Measurements from ENCODE around the gene MRPS2. TPM values are rescaled to one million over a fixed set of nuclear protein-coding genes. Genes with fewer than 3 reads are reported as not detected.

The MRPS2 gene
- total RNA-seq, 1 experiment from 2014 or later, result 121 TPM

DNA sequence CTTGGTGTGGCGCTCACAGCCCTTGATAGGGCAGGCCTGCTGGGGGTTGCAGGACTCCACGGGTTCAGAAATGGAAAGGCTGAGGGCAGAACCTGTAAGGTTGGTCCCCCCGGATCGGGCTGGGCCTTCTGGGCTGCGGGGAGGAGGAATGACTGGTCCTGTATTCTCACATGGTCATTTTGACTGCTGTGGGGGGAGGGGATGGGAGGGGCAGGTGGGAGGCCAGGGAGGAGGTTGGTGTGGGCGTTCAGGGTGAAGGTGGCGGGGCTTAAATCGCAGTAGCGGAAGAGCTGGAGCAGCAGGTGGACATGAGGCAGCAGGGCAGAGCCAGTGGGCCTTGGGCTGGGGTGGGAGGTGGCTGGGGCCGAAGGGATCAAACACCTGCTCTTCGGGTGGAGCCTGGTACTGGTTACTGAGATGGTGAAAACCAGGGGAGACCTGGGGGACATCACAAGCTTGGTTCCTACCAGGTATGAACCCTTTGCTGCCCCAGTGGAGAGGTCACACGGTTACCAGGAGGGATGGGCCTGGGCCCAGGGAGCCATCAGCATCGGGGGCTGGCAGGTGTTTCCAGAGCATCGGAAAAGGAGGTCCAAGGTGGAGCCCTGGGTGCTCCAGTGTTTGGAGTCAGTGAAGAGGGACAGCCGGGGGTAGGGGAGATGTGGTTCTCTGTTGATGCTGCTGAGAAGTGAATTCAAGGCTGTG is 1.8 kb downstream of the MRPS2 start:
- DNase-seq, result peak; percentile 41
- Histone ChIP-seq H3K36me3 (replicated peaks; ENCODE audit: control insufficient read depth, insufficient read depth, low read length) (peaks cover 18% of the 10 kb centered on the region), H3K4me3 (ENCODE audit: insufficient read depth, low read depth, low read length) (no peak overlapping the region), H3K27me3 (ENCODE audit: control insufficient read depth, insufficient read depth, low read length) (no peaks in the 10 kb centered on the region; the same call in 1 of the 2 replicates)

DNA sequence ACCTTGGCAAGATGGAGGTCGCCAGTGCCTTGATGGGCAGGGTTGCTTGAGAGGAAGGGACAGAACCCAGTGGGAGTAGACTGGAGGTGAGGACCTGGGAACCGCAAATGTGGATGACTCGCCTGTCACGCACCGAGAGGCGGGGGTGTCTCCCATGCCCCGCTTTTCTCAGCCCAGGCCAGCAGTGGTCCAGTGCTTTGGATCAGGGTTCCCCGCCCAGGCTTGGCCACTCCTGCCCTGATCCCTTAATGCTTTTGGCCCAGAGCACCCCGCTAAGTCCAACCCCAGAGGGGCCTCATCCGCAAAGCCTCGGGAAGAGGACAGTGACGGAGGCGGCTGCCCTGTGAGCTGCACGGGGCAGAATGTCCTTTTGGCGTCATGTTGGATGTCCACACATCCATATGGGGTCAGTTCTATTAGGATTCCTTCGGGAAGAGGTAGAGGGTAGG is 2.4 kb downstream of the MRPS2 start:
- Histone ChIP-seq H3K36me3 (replicated peaks; ENCODE audit: control insufficient read depth, insufficient read depth, low read length) (peaks cover 18% of the 10 kb centered on the region), H3K4me3 (ENCODE audit: insufficient read depth, low read depth, low read length) (no peak overlapping the region), H3K27me3 (ENCODE audit: control insufficient read depth, insufficient read depth, low read length) (no peaks in the 10 kb centered on the region; the same call in 1 of the 2 replicates)
- DNase-seq, result peak; percentile 20

DNA sequence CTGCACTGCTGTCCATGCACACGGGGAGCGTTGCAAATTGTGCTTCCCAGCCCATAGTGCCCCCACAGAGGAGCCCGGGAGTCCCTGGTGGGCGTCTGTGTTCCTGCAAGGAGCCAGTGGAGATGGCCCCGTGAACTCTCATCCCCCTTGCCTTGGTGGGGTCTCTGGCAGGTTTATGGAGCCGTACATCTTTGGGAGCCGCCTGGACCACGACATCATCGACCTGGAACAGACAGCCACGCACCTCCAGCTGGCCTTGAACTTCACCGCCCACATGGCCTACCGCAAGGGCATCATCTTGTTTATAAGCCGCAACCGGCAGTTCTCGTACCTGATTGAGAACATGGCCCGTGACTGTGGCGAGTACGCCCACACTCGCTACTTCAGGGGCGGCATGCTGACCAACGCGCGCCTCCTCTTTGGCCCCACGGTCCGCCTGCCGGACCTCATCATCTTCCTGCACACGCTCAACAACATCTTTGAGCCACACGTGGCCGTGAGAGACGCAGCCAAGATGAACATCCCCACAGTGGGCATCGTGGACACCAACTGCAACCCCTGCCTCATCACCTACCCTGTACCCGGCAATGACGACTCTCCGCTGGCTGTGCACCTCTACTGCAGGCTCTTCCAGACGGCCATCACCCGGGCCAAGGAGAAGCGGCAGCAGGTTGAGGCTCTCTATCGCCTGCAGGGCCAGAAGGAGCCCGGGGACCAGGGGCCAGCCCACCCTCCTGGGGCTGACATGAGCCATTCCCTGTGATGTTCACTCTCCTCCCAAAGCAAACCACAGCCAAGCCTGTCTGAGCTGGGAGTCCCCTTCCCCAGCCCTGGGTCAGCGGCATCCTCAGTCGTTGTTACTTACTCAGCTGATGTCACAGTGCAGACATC is 3.1 kb downstream of the MRPS2 start:
- Histone ChIP-seq H3K36me3 (replicated peaks; ENCODE audit: control insufficient read depth, insufficient read depth, low read length) (peaks cover 18% of the 10 kb centered on the region), H3K4me3 (ENCODE audit: insufficient read depth, low read depth, low read length) (no peak overlapping the region), H3K27me3 (ENCODE audit: control insufficient read depth, insufficient read depth, low read length) (no peaks in the 10 kb centered on the region; the same call in 1 of the 2 replicates)
- DNase-seq, result peak; percentile 43

DNA sequence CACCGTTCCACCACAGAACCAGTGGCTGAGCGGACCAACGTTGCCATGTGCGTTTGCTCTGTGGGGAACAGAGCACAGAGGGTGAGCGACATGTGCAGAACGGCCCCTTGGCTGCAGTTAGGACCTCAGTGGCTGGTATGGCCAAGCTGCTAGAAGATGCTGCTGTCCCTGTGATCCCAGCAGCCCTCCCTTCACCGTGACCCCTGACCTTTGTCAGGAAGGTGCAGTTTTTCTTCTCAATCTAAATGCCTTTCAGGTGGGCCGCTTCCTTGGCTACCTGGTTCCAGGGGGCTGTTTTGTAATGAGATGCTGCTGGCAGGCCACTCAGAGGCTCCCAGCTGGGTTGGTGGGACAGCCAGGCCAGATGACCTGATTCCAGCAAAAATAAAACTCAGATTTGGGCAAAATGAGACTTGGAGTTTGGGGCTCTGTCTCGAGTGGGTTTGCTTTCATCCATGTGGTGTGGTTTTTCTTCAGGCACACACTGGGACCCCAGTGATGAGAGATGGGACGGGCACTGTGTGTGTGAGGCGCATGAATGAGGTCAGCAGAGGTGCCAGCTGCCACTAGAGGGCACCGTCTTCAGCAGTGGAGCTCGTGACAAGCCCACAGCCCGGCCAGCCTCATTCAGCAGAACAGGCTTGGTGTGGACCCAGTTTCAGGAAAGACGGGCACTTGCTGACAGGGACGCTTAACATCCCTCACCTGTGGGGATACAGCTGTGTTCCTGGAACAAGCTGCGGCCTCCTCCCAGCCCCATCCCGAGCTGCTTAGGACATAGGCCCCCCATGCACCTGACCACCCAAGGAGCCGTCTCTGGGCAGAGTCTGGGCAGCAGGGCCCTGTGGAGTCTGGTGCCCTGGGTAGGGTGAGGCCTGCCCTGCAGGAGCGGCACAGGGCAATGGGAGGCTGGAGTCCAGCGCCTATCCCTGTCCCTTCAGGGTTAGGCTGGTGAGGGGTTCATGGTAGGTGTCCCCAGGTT is 4.1 kb downstream of the MRPS2 start:
- peak; percentile 91 for DNase-seq
- H3K27me3 ChIP-seq (ENCODE audit: control insufficient read depth, insufficient read depth, low read length), result no peaks in the 10 kb centered on the region
- H3K36me3 ChIP-seq (replicated peaks; ENCODE audit: control insufficient read depth, insufficient read depth, low read length), result peaks cover 18% of the 10 kb centered on the region
- no peak overlapping the region for H3K4me3 ChIP-seq (ENCODE audit: insufficient read depth, low read depth, low read length)

DNA sequence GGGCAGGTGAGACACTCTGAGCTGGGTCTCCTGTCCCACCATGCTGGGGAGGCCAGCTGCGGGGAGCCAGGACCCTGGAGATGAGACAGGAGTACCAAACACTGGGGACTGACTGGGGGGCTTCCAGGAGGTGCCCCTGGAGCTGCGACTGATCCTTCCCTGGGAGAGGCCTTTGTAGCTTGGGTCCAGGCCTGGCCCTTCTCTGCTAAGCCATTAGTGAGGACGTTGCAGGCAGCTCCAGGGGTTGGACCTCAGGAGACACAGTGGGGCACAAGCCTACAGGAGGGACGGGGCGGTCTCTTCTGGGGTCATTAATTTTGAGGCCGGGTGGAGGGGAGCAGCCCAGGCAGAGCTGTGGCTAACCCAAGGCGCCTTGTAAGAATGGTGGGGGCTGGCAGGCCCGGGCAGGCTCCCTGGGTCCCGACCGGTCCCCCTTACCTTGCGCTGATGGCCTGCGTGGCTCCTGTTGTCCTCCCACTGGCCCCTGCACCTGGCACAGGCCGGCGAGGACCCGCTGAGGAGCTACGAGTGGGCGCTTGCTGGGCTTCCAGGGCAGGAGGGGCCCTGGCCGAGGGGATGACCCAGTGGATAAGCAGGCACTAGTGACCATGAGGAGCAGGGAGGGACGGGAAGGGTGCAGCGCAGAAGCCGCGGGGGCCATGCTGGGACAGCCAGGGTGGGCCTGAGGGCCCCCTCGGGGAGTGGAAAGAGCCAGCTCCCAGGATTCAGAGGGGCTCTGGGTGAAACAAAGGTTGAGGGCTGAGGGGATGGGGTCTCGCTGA is 5.1 kb downstream of the MRPS2 start:
- Histone ChIP-seq H3K4me3 (ENCODE audit: insufficient read depth, low read depth, low read length) (no peak overlapping the region), H3K27me3 (ENCODE audit: control insufficient read depth, insufficient read depth, low read length) (no peaks in the 10 kb centered on the region), H3K36me3 (replicated peaks; ENCODE audit: control insufficient read depth, insufficient read depth, low read length) (peaks cover 18% of the 10 kb centered on the region)
- no peak for DNase-seq

DNA sequence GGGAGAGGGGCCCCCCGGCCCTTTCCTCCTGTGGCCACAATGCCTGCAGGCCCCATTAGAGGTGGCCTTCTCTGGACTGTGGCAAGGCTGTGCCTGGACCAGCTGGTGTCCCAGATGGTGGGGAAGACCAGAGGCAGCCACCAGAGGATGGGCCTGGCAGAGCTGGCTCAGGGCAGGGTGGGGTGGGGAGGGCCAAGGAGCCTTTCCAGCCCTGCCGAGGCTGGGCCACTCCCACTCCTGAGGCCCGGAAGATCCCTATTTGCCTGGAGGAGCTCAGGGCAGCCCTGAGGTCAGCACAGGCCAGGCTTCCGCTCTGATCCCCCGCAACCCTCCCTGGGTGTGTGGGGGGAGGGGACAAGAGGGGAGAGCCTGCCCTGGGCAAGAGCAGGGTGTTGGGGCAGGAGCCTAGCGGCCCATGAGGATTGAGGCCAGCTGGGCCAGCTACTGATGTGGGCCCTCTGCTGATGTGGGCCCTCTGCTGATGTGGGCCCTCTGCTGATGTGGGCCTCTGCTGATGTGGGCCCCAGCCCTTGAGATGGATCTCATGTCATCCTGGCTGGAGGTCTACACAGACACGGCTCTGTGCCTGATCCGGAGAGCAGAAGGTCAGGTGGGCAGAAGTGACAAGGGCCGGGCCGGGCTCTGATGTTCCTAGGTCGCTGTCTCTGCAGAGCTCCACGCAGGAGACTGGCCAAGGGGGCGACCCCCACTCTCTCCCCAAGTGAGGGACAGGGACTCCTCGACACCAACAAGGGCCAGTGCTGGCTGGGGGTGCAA is 6.0 kb downstream of the MRPS2 start:
- no peaks in the 10 kb centered on the region for H3K27me3 ChIP-seq (ENCODE audit: control insufficient read depth, insufficient read depth, low read length)
- no peak overlapping the region for H3K4me3 ChIP-seq (ENCODE audit: insufficient read depth, low read depth, low read length)
- peak; percentile 87 for DNase-seq

DNA sequence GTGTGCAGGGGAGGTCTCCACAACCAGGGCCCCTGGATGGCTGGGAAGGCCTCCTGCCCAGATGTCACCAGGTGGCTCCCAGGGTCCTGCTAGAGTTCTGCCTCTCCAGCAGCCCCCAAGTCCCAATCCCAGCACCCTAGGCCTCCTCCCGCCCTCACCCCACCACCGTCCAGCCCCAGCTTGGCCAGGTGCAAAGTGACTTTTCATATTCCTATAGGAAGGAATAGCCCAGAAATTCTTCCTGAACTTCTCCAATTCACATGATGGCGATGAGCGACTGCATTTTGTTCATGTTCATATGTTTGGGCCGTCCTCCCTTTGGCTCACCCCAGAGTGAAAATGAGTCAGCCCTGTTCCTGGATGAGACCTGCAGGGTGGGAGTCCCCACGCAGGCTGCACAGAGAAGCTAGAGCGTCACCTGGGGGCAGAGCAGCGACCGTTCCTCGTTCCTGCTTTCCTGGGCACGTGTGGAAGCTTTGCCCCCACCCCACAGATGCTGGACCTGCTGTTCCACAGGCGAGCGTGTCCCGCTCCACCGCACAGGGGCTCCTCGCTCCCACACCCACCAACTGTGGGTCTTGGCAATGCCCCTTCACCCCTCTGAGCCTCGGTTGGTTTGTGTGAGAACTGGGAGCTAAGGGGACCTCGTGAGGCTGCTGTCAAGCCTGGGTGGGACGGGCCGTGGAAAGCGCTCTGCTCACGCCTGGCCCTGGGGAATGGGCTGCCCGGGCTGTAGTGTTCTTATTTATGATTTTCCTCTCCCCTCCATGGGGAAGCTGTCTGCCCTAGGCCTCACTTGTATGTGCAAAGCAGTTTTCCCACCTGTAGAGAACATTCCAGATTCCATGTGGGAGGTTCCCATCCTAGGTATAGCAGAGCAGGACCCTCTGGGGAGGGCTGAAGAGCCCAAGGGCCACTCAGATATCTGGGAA is 6.9 kb downstream of the MRPS2 start:
- no peak for DNase-seq
- Histone ChIP-seq H3K4me3 (ENCODE audit: insufficient read depth, low read depth, low read length) (no peak overlapping the region), H3K27me3 (ENCODE audit: control insufficient read depth, insufficient read depth, low read length) (no peaks in the 10 kb centered on the region), H3K36me3 (replicated peaks; ENCODE audit: control insufficient read depth, insufficient read depth, low read length) (peaks cover 12% of the 10 kb centered on the region)

More for the DNA sequence above, 6.0 kb downstream of the MRPS2 start:
- H3K36me3 ChIP-seq (replicated peaks; ENCODE audit: control insufficient read depth, insufficient read depth, low read length), result peaks cover 18% of the 10 kb centered on the region

DNA sequence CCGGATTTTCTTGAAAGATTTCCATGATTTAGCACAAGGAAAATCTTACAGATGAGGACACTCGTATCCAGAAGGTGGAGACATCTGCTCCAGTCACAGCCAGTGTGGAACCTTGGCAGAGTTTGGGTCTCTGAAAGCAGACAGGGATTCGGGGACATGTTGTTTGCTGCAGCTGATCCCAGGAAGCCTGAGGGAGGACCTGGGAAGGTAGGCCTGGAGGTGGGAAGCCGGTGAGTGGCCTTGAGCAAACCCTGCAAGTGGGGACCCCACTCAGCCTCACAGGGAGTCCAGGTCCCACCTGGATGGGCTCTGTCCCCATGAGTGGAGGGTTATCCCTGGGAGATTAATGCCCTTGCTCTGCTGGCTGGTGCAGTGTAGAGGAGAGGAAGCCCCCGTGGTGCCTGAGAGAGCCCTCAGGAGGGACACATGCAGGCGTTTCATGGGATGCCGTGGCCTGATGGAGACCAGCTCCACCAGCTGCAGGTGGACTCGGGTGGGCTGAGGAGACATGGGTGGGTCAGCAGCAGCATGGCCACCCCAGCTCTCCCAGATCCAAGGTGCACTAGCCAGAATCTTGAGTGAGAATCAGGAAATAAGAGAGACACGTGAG is 7.8 kb downstream of the MRPS2 start:
- DNase-seq, result no peak
- no peaks in the 10 kb centered on the region for H3K27me3 ChIP-seq (ENCODE audit: control insufficient read depth, insufficient read depth, low read length)

DNA sequence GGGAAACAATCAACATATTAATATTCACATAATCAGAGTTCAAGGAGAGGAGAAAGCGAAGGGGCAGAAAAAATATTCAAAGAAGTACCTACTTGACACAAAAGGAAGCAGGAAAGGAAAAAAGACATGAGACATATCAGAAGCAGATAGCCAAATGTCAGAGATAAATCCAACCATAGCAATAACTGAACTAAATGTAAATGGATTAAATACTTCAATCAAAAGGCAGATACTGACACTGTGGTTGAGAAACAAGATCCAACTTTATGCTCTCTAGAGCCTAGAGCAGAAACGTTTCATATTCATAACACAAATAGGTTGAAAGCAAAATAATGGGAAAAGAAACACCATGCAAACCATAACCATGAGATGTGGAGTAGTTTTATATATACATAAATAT is 9.0 kb downstream of the MRPS2 start:
- no peak overlapping the region for H3K4me3 ChIP-seq (ENCODE audit: insufficient read depth, low read depth, low read length)
- H3K36me3 ChIP-seq (replicated peaks; ENCODE audit: control insufficient read depth, insufficient read depth, low read length), result peaks cover 1% of the 10 kb centered on the region; the same call in 1 of the 2 replicates
- H3K27me3 ChIP-seq (ENCODE audit: control insufficient read depth, insufficient read depth, low read length), result no peaks in the 10 kb centered on the region
- no peak for DNase-seq

More for the DNA sequence above, 7.8 kb downstream of the MRPS2 start:
- Histone ChIP-seq H3K36me3 (replicated peaks; ENCODE audit: control insufficient read depth, insufficient read depth, low read length) (peaks cover 6% of the 10 kb centered on the region), H3K4me3 (ENCODE audit: insufficient read depth, low read depth, low read length) (no peak overlapping the region)

DNA sequence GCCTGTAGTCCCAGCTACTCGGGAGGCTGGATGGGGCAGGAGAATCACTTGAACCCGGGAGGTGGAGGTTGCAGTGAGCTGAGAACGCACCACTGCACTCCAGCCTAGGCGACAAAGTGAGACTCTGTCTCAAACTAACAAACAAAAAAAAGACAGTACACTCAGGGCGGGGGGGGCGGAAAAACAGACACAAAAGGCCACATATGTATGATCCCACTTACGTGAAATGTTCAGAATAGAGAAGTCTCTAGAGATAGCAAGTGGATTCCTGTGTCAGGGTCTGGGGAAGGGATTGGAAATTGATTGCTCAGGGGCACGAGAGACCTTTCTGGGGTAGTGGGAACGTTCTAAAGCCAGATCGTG is 11.7 kb downstream of the MRPS2 start:
- no peaks in the 10 kb centered on the region for H3K36me3 ChIP-seq (replicated peaks; ENCODE audit: control insufficient read depth, insufficient read depth, low read length)
- H3K27me3 ChIP-seq (ENCODE audit: control insufficient read depth, insufficient read depth, low read length), result no peaks in the 10 kb centered on the region
- no peak for DNase-seq
- H3K4me3 ChIP-seq (ENCODE audit: insufficient read depth, low read depth, low read length), result no peak overlapping the region

DNA sequence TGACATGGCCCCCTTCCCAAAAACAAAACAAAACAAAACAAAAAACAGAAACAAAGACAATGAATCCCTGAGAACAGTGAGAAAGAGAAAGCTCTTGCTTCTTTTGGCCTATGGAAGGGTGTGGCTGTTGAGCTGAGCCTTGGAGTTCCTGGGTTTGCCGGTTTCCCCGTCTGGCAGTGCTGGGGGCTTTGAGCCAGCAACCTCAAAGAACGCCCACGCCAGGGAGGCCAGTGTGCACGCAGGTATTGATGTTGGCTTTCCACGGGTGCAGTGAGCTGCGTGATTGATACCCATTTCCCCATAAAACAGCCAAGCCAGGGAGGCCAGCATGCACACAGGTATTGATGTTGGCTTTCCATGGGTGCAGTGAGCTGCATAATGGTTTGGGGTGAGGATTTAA is 12.4 kb downstream of the MRPS2 start:
- Histone ChIP-seq H3K4me3 (ENCODE audit: insufficient read depth, low read depth, low read length) (no peak overlapping the region), H3K27me3 (ENCODE audit: control insufficient read depth, insufficient read depth, low read length) (no peaks in the 10 kb centered on the region), H3K36me3 (replicated peaks; ENCODE audit: control insufficient read depth, insufficient read depth, low read length) (no peaks in the 10 kb centered on the region)
- DNase-seq, result no peak

DNA sequence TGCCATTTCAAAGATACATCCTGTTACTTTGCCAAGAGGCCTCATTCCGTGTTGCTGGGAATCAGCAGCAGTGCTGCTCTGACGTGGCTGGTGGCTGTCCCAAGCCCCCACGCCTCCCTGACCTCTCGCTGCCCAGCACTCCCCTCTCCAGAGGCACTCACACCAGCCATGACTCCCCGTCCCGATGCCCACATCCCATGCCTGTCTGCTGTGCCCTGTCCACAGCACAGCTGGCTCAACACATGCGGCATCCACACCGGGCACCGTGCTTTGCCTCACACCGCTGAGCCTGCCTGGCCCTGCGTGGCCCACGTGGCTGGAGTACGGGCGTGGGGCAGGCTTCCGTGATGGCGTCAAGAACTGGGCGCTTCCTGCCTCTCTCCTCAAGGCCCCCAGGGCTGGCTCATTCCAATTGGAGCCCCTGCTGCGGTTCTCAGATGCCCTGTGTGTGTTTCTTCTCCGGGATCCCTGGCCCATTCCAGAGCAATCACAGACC is 12.9 kb downstream of the MRPS2 start:
- Histone ChIP-seq H3K27me3 (ENCODE audit: control insufficient read depth, insufficient read depth, low read length) (no peaks in the 10 kb centered on the region), H3K4me3 (ENCODE audit: insufficient read depth, low read depth, low read length) (no peak overlapping the region), H3K36me3 (replicated peaks; ENCODE audit: control insufficient read depth, insufficient read depth, low read length) (no peaks in the 10 kb centered on the region)
- peak; percentile 52 for DNase-seq

Measured in H7 (cell line).